ENCODE results near the gene VMO1.

- TF ChIP-seq, protein P1, sequence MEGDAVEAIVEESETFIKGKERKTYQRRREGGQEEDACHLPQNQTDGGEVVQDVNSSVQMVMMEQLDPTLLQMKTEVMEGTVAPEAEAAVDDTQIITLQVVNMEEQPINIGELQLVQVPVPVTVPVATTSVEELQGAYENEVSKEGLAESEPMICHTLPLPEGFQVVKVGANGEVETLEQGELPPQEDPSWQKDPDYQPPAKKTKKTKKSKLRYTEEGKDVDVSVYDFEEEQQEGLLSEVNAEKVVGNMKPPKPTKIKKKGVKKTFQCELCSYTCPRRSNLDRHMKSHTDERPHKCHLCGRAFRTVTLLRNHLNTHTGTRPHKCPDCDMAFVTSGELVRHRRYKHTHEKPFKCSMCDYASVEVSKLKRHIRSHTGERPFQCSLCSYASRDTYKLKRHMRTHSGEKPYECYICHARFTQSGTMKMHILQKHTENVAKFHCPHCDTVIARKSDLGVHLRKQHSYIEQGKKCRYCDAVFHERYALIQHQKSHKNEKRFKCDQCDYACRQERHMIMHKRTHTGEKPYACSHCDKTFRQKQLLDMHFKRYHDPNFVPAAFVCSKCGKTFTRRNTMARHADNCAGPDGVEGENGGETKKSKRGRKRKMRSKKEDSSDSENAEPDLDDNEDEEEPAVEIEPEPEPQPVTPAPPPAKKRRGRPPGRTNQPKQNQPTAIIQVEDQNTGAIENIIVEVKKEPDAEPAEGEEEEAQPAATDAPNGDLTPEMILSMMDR (IDR thresholded peaks at IDR 0.05): no peak
- TF ChIP-seq ZFX (IDR thresholded peaks at IDR 0.05; ENCODE audit: borderline replicate concordance): no peak
Observed at GRCh38 chr17:4818276-4818675, 32.1 kb upstream of the VMO1 start.

Data from 22Rv1 (cell line).